ENCODE data around the gene PDZK1IP1.

DNA sequence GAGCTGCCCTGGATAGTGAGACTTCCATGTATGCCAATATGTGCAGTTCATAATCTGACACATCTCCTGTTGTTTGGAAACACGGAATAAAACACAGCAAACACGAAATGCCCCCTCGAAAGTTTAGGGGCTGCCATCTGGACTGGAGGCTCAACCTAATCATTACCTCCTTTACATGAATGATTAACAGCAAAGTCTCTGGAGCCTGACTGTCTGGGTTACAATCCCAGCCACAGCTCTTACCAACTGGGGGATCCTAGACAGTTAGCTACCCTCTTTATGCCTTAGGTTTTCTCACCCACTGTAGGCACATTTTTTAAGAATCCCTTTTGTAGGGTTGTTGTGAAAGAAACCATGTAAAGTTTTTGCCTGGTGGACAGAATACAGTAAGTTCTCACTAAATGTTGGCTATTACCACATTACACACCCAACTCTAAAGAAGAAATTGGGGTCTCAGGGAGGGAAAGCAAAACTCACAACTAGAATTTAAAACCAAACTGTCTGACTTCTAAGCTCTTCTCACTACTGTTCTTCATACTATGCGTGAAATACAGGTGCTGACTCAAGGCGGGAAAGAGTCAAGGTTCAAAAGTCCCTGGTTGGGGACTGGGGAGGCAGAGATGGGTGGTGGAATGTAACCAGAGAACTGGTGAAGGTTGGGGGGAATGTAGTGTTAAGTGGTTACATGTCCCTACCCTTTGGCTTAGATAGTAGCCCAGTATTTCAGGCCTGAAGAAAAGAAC lies 28.4 kb downstream of the PDZK1IP1 start:
- TF ChIP-seq ZHX1 (CRISPR knock-in tag; IDR thresholded peaks at IDR 0.05; ENCODE audit: low read depth) = no peak
- TF ChIP-seq MAFK (conservative IDR thresholded peaks at IDR 0.05 in 1 of 2, IDR thresholded peaks at IDR 0.05 in 1 of 2; ENCODE audit: low read length in 2 of 2) = no peak
- no peak for TF ChIP-seq ESRRA (CRISPR knock-in tag; IDR thresholded peaks at IDR 0.05; ENCODE audit: low read depth)
- TF ChIP-seq STAG1 (CRISPR knock-in tag; IDR thresholded peaks at IDR 0.05) = no peak
- TF ChIP-seq JUN (CRISPR knock-in tag; IDR thresholded peaks at IDR 0.05) = no peak
- TF ChIP-seq, protein P1, sequence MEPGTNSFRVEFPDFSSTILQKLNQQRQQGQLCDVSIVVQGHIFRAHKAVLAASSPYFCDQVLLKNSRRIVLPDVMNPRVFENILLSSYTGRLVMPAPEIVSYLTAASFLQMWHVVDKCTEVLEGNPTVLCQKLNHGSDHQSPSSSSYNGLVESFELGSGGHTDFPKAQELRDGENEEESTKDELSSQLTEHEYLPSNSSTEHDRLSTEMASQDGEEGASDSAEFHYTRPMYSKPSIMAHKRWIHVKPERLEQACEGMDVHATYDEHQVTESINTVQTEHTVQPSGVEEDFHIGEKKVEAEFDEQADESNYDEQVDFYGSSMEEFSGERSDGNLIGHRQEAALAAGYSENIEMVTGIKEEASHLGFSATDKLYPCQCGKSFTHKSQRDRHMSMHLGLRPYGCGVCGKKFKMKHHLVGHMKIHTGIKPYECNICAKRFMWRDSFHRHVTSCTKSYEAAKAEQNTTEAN (CRISPR knock-in tag; conservative IDR thresholded peaks at IDR 0.05) = no peak
- TF ChIP-seq, protein P2, sequence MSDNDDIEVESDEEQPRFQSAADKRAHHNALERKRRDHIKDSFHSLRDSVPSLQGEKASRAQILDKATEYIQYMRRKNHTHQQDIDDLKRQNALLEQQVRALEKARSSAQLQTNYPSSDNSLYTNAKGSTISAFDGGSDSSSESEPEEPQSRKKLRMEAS (IDR thresholded peaks at IDR 0.05) = no peak
- TF ChIP-seq RNF219 (CRISPR knock-in tag; IDR thresholded peaks at IDR 0.05) = no peak
- no peak for TF ChIP-seq CTCF (CRISPR knock-in tag; IDR thresholded peaks at IDR 0.05)
- TF ChIP-seq ARNT2 (CRISPR knock-in tag; IDR thresholded peaks at IDR 0.05; ENCODE audit: low read depth) = no peak
- no peak for TF ChIP-seq POLR2A (IDR thresholded peaks at IDR 0.05; ENCODE audit: insufficient read depth in 1 of 2, low read depth in 2 of 2, low read length in 2 of 2)
- no peak for TF ChIP-seq KLF12 (CRISPR knock-in tag; IDR thresholded peaks at IDR 0.05; ENCODE audit: borderline replicate concordance)
- no peak for TF ChIP-seq EZH2 (conservative IDR thresholded peaks at IDR 0.05; ENCODE audit: low read depth, low read length)
- TF ChIP-seq XRCC5 (optimal IDR thresholded peaks at IDR 0.05; ENCODE audit: low read length) = no peak

Measured in HepG2 (cell line).